AML-193 (cell line): ENCODE results near the gene LIPI.
"Not testable (repeated sequence)": the region's sequence is repeated elsewhere in the genome, so short reads cannot be mapped to it uniquely, and the experiment has no call there.

Experiments
- DNase-seq, 2 experiments: peaks; one replicate each; lab custom pipeline; 2025; lab: John Stamatoyannopoulos, UW

LIPI gene

GRCh38 chr21:14072761-14073535 lies 137.8 kb downstream of the LIPI start:
- DNase-seq, result no peak

DNA sequence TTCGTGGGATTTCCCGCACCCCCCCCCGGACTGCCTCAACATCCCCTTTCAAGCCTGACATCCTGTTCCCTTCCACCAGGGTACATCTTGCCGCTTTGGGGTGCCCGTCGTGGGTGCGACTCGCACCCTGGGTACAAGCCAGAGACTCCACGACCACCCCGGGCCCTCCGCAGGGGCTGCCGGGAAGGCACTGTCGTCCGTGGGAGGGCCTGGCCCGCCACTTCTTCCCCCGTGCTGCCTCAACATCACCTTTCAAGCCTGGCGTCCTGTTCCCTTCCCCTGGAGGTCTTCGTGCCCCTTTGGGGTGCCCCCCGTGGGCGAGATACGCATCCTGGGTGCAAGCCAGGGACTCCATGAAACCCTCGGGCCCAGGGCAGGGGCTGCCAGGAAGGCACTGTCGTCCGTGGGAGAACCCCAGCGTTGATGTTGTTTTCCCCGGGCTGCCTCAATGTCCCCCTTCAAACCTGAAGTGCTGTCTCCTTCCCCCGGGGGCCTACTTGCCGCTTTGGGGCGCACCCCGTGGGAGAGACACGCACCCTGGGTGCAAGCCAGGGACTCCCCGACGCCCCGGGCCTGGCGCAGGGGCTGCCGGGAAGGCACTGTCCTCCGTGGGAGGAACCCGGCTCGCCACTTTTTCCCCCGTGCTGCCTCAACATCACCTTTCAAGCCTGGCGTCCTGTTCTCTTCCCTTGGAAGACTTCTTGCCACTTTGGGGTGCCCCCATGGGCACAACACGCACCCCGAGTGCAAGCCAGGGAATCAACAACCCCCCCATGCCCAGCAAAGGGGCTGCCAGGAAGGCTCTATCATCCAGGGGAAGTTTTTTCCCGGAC lies 138.6 kb downstream of the LIPI start:
- no peak for DNase-seq

- no peak for DNase-seq
These were observed 139.8 kb downstream of the LIPI start for GRCh38 chr21:14070968-14071367.

GRCh38 chr21:14070049-14070893 lies 140.5 kb downstream of the LIPI start:
- DNase-seq, result no peak

- no peak for DNase-seq
These were observed 146.5 kb downstream of the LIPI start for GRCh38 chr21:14064296-14064645.

DNA sequence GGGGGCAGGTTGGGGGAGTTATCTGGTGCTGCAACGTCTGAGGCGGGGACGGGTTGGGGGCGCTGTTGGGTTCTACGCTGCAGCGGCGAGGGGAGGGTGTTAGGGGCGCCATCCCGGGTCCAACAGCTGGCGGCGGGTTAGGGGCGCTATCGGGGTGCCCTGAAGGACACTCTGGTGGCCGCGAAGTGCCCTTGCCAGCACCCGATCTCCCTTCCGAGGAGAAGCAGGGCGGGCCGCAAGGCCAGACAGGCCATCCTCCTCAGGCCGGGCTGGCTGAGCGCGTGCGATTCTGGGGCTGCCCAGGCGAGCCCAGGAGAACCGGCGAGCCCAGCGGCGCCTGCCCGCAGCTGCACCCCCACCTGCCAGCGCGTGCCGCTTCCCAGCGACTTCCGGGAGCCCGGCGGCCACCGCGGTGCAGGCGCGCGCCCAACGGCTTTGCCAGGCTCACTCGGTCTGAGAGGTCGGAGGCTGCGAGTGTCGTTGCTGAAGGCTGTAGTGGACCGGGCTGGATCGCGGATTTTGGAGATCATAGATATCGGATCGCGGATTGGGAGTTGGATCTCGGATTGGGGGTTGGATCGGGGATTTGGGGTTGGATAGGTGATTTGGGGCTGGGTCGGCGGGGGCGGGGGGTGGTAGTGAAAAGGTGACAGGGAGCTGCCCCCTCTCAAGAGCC lies 147.0 kb downstream of the LIPI start:
- DNase-seq, result not testable (repeated sequence)

GRCh38 chr21:14062684-14063083 lies 148.1 kb downstream of the LIPI start:
- DNase-seq, result not testable (repeated sequence)

- DNase-seq, result not testable (repeated sequence)
These were observed 148.9 kb downstream of the LIPI start for GRCh38 chr21:14061820-14062219.

- not testable (repeated sequence) for DNase-seq
These were observed 151.6 kb downstream of the LIPI start for GRCh38 chr21:14058995-14059627.
